ENCODE measurements around the gene RFLNA.

The RFLNA gene

GRCh38 chr12:124361074-124361970 is 66.4 kb downstream of the RFLNA start:
- no peak for DNase-seq

DNA sequence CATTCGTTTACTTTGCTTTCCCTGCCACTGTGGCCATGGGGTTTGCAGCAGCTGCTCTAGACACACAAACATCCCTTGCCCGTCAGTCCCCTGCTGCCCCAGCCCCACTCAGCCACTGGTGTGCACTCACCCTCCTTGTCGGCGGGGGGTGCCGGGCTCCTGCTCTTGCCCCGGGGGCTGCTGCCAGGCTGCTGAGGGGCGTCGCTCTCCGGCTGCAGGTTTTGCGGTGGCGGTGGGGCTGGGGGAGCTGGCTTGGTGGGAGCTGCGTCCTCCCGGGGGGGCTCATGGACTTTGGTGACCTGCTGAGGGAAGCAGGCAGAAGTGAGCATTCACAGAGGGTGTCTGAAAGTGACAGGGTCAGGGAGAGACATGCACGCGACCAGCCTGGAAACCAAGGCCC is 67.1 kb downstream of the RFLNA start:
- DNase-seq, result no peak

- no peak for DNase-seq
These were observed 68.6 kb downstream of the RFLNA start for GRCh38 chr12:124363353-124363965.

DNA sequence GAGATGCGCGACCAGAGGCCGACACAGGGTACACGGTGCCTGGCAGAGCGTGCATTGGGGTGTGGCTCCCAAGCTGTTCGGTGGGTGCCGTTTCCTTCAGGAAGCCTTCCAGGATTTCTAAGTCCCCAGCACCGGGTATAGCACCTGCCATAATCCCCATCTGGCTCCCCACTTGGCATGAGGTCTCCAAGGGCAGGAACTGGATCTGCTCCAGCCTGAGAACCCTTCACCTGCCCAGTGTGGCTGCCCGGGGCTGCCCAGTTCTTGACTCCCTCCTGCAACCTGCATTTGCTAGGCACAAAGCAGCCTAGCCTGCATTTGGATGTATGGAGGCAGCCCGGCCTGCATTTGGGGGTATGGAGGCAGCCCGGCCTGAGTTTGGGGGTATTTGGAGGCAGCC is 69.7 kb downstream of the RFLNA start:
- DNase-seq, result no peak
